ENCODE data around the gene MFSD6L. TPM values are rescaled to one million over a fixed set of nuclear protein-coding genes. Genes with fewer than 3 reads are reported as not detected.
"Not testable (repeated sequence)": the region's sequence is repeated elsewhere in the genome, so short reads cannot be mapped to it uniquely, and the experiment has no call there.

Gene MFSD6L
- polyA plus RNA-seq, 4 donors = 3.0 to 4.4 (median 3.8) TPM

GRCh38 chr17:8828517-8828875 lies 29.3 kb upstream of the MFSD6L start:
- no peak for DNase-seq (ENCODE audit: low read depth in 4 of 4, low spot score in 2 of 4)

- no peak for DNase-seq (ENCODE audit: low read depth in 4 of 4, low spot score in 2 of 4)
Observed at GRCh38 chr17:8826808-8827435, 27.8 kb upstream of the MFSD6L start.

GRCh38 chr17:8825802-8826201 lies 26.6 kb upstream of the MFSD6L start:
- DNase-seq (ENCODE audit: low read depth in 4 of 4, low spot score in 2 of 4) = no peak

- DNase-seq (ENCODE audit: low read depth in 4 of 4, low spot score in 2 of 4) = no peak
Observed at GRCh38 chr17:8823279-8823678, 24.1 kb upstream of the MFSD6L start.

GRCh38 chr17:8822401-8823035 lies 23.4 kb upstream of the MFSD6L start:
- DNase-seq (ENCODE audit: low read depth in 4 of 4, low spot score in 2 of 4) = no peak

GRCh38 chr17:8821446-8822105 lies 22.4 kb upstream of the MFSD6L start:
- DNase-seq (ENCODE audit: low read depth in 4 of 4, low spot score in 2 of 4) = no peak

GRCh38 chr17:8820311-8821010 lies 21.3 kb upstream of the MFSD6L start:
- DNase-seq (ENCODE audit: low read depth in 4 of 4, low spot score in 2 of 4) = no peak

- no peak for DNase-seq (ENCODE audit: low read depth in 4 of 4, low spot score in 2 of 4)
Observed at GRCh38 chr17:8818654-8819330, 19.6 kb upstream of the MFSD6L start.

GRCh38 chr17:8818047-8818446 lies 18.9 kb upstream of the MFSD6L start:
- no peak for DNase-seq (ENCODE audit: low read depth in 4 of 4, low spot score in 2 of 4)

- no peak for DNase-seq (ENCODE audit: low read depth in 4 of 4, low spot score in 2 of 4)
Observed at GRCh38 chr17:8806926-8807550, 7.9 kb upstream of the MFSD6L start.

GRCh38 chr17:8806253-8806925 lies 7.2 kb upstream of the MFSD6L start:
- no peak for DNase-seq (ENCODE audit: low read depth in 4 of 4, low spot score in 2 of 4)

- not testable (repeated sequence) for DNase-seq (ENCODE audit: low read depth in 4 of 4, low spot score in 2 of 4)
Observed at GRCh38 chr17:8805396-8805795, 6.2 kb upstream of the MFSD6L start.

- no peak for DNase-seq (ENCODE audit: low read depth in 4 of 4, low spot score in 2 of 4)
Observed at GRCh38 chr17:8803531-8804420, 4.6 kb upstream of the MFSD6L start.

- no peak for DNase-seq (ENCODE audit: low read depth in 4 of 4, low spot score in 2 of 4)
Observed at GRCh38 chr17:8801135-8801840, 2.1 kb upstream of the MFSD6L start.

GRCh38 chr17:8800656-8801055 lies 1.5 kb upstream of the MFSD6L start:
- no peak for DNase-seq (ENCODE audit: low read depth in 4 of 4, low spot score in 2 of 4)

GRCh38 chr17:8799570-8800212 lies 526 bp upstream of the MFSD6L start:
- no peak for DNase-seq (ENCODE audit: low read depth in 4 of 4, low spot score in 2 of 4)

GRCh38 chr17:8798176-8798845 lies 854 bp downstream of the MFSD6L start:
- no peak for DNase-seq (ENCODE audit: low read depth in 4 of 4, low spot score in 2 of 4)
